ENCODE measurements around the gene DNAI2.

The DNAI2 gene

GRCh38 chr17:74307984-74308773 lies 34.1 kb downstream of the DNAI2 start:
- DNase-seq (ENCODE audit: low read depth): peak; percentile 89

GRCh38 chr17:74309902-74310301 lies 35.9 kb downstream of the DNAI2 start:
- no peak for DNase-seq (ENCODE audit: low read depth)

GRCh38 chr17:74314877-74315276 lies 40.8 kb downstream of the DNAI2 start:
- DNase-seq (ENCODE audit: low read depth): no peak

- no peak for DNase-seq (ENCODE audit: low read depth)
These were observed 42.2 kb downstream of the DNAI2 start for GRCh38 chr17:74316220-74316619.

- no peak for DNase-seq (ENCODE audit: low read depth)
These were observed 43.0 kb downstream of the DNAI2 start for GRCh38 chr17:74317071-74317470.

GRCh38 chr17:74318391-74318790 lies 44.4 kb downstream of the DNAI2 start:
- no peak for DNase-seq (ENCODE audit: low read depth)

GRCh38 chr17:74324521-74324920 lies 50.5 kb downstream of the DNAI2 start:
- DNase-seq (ENCODE audit: low read depth): no peak

- no peak for DNase-seq (ENCODE audit: low read depth)
These were observed 51.3 kb downstream of the DNAI2 start for GRCh38 chr17:74325376-74325742.

- no peak for DNase-seq (ENCODE audit: low read depth)
These were observed 51.8 kb downstream of the DNAI2 start, which contains the start of gene KIF19 for GRCh38 chr17:74325743-74326379. Gene KIF19, plus strand, starts transcription at chr17:74326226. Its CDS starts 124 bp downstream, at chr17:74326350.

GRCh38 chr17:74326506-74326905 lies 52.5 kb downstream of the DNAI2 start:
- no peak for DNase-seq (ENCODE audit: low read depth)

GRCh38 chr17:74328487-74328886 lies 54.5 kb downstream of the DNAI2 start:
- no peak for DNase-seq (ENCODE audit: low read depth)

- DNase-seq (ENCODE audit: low read depth): no peak
These were observed 55.3 kb downstream of the DNAI2 start for GRCh38 chr17:74329378-74329777.

- DNase-seq (ENCODE audit: low read depth): no peak
These were observed 56.4 kb downstream of the DNAI2 start for GRCh38 chr17:74330446-74330845.

- no peak for DNase-seq (ENCODE audit: low read depth)
These were observed 58.1 kb downstream of the DNAI2 start for GRCh38 chr17:74332017-74332650.

- no peak for DNase-seq (ENCODE audit: low read depth)
These were observed 58.8 kb downstream of the DNAI2 start for GRCh38 chr17:74332763-74333283.

GRCh38 chr17:74334393-74335039 lies 60.5 kb downstream of the DNAI2 start:
- no peak for DNase-seq (ENCODE audit: low read depth)

GRCh38 chr17:74335529-74336062 lies 61.6 kb downstream of the DNAI2 start:
- no peak for DNase-seq (ENCODE audit: low read depth)

GRCh38 chr17:74336307-74336706 lies 62.3 kb downstream of the DNAI2 start:
- no peak for DNase-seq (ENCODE audit: low read depth)

- no peak for DNase-seq (ENCODE audit: low read depth)
These were observed 63.9 kb downstream of the DNAI2 start for GRCh38 chr17:74337834-74338500.

GRCh38 chr17:74339537-74340195 lies 65.6 kb downstream of the DNAI2 start:
- no peak for DNase-seq (ENCODE audit: low read depth)

- no peak for DNase-seq (ENCODE audit: low read depth)
These were observed 66.5 kb downstream of the DNAI2 start for GRCh38 chr17:74340470-74341023.

Data from CMK (cell line).